GM18868 (cell line): ENCODE results near the gene ADPRH.
A peak's percentile ranks its signal among the peaks of the same experiment; 100 is the strongest.
"Not testable (repeated sequence)": the region's sequence is repeated elsewhere in the genome, so short reads cannot be mapped to it uniquely, and the experiment has no call there.

Experiments used
- ATAC-seq: cut with Tn5 transposase; IDR thresholded peaks from one replicate; pipeline ENCODE4 v1.9.1; 2021; ENCODE audit warnings: mild to moderate bottlenecking, moderate library complexity; ENCODE audit not compliant: unreplicated experiment

Gene ADPRH

GRCh38 chr3:119579366-119580066 lies at the start of gene ADPRH:
TSS of gene ADPRH (plus strand) at chr3:119579492. CDS start at chr3:119582170, 2,678 bp downstream.
- peak; percentile 55 for ATAC-seq

- no peak for ATAC-seq
These were observed 49.4 kb upstream of the ADPRH start for GRCh38 chr3:119529883-119530282.

GRCh38 chr3:119530456-119530855 lies 48.8 kb upstream of the ADPRH start:
- ATAC-seq, result no peak

GRCh38 chr3:119531151-119531550 lies 48.1 kb upstream of the ADPRH start:
- ATAC-seq, result no peak

- no peak for ATAC-seq
These were observed 45.0 kb upstream of the ADPRH start for GRCh38 chr3:119534296-119534695.

- ATAC-seq, result no peak
These were observed 42.5 kb upstream of the ADPRH start for GRCh38 chr3:119536757-119537156.

GRCh38 chr3:119538772-119539171 lies 40.5 kb upstream of the ADPRH start:
- peak; percentile 65 for ATAC-seq

GRCh38 chr3:119541547-119541946 lies 37.7 kb upstream of the ADPRH start:
- peak; percentile 40 for ATAC-seq

GRCh38 chr3:119542168-119542767 lies 37.0 kb upstream of the ADPRH start:
- no peak for ATAC-seq

- no peak for ATAC-seq
These were observed 36.1 kb upstream of the ADPRH start for GRCh38 chr3:119543147-119543546.

- ATAC-seq, result no peak
These were observed 32.1 kb upstream of the ADPRH start for GRCh38 chr3:119547227-119547626.

- no peak for ATAC-seq
These were observed 31.0 kb upstream of the ADPRH start for GRCh38 chr3:119548341-119548740.

GRCh38 chr3:119550192-119550910 lies 28.9 kb upstream of the ADPRH start:
- ATAC-seq, result peak; percentile 48

GRCh38 chr3:119551598-119551997 lies 27.7 kb upstream of the ADPRH start:
- peak; percentile 27 for ATAC-seq

GRCh38 chr3:119552928-119553327 lies 26.4 kb upstream of the ADPRH start:
- not testable (repeated sequence) for ATAC-seq

GRCh38 chr3:119553823-119554415 lies 25.4 kb upstream of the ADPRH start:
- ATAC-seq, result no peak

- peak; percentile 10 for ATAC-seq
These were observed 24.0 kb upstream of the ADPRH start for GRCh38 chr3:119555309-119555735.

- no peak for ATAC-seq
These were observed 23.4 kb upstream of the ADPRH start for GRCh38 chr3:119555929-119556328.

GRCh38 chr3:119557192-119557876 lies 22.0 kb upstream of the ADPRH start:
- no peak for ATAC-seq

GRCh38 chr3:119557877-119558269 lies 21.4 kb upstream of the ADPRH start:
- no peak for ATAC-seq
